T-cell (primary cell): Measurements from ENCODE around the gene SIGLEC6. TPM values are rescaled to one million over a fixed set of nuclear protein-coding genes. Genes with fewer than 3 reads are reported as not detected.

ENCODE experiments used
- ATAC-seq, 4 experiments: fragments of 200-7000 bp in 3 of 4; fragments of 150-1000 bp in 1 of 4; cut with Tn5 transposase; replicated peaks in 1 of 4; 1 replicate in 3 of 4; 2 replicates in 1 of 4; pipeline ENCODE4 v1.10.0; 2021; ENCODE audit warnings: moderate library complexity in 3 of 4, mild to moderate bottlenecking in 2 of 4, moderate number of reproducible peaks in 1 of 4
- CTCF ChIA-PET, 2 donors: fragments of 300-600 bp; sonication (Branson Sonifier 250); formaldehyde crosslinking; loops; one replicate each; lab custom pipeline; 2022; ENCODE audit warnings: antibody characterized with exemption in 2 of 2; lab: Charles Lee
- POLR2A ChIA-PET, 2 donors: fragments of 300-600 bp; sonication (Branson Sonifier 250); formaldehyde crosslinking; loops; one replicate each; lab custom pipeline; 2022; ENCODE audit warnings: antibody characterized with exemption in 2 of 2; lab: Charles Lee
- DNase-seq, 35 experiments: peaks; one replicate each; pipeline versions ENCODE4 v3.0.0 to v3.0.0-alpha.2; 2013 to 2023
- H3K27ac ChIP-seq: one replicate; pipeline ENCODE4 v1.5.1; 2013; ENCODE audit warnings: low read length
- H3K27me3 ChIP-seq, 2 experiments: replicated peaks in 1 of 2; 1 replicate in 1 of 2; 2 replicates in 1 of 2; pipeline versions ENCODE4 v1.6.1 to v1.7.0; 2013; ENCODE audit warnings: low read length in 1 of 2, mixed read lengths in 1 of 2; ENCODE audit not compliant: control insufficient read depth in 2 of 2, insufficient read depth in 2 of 2; ENCODE audit errors: extremely low read depth in 1 of 2
- H3K36me3 ChIP-seq, 2 donors: 1 replicate in 1 of 2; 2 replicates in 1 of 2; pipeline versions ENCODE4 v1.6.1 to v1.7.0; 2013; ENCODE audit warnings: low read length in 1 of 2; ENCODE audit not compliant: control insufficient read depth in 2 of 2, insufficient read depth in 1 of 2; ENCODE audit errors: extremely low read depth in 1 of 2
- H3K4me1 ChIP-seq, 2 experiments: 1 replicate in 1 of 2; 2 replicates in 1 of 2; pipeline versions ENCODE4 v1.6.1 to v1.7.0; 2013; ENCODE audit warnings: low read length in 2 of 2, mixed read lengths in 1 of 2; ENCODE audit not compliant: insufficient read depth in 2 of 2, control insufficient read depth in 1 of 2; ENCODE audit errors: extremely low read depth in 1 of 2
- H3K4me3 ChIP-seq, 2 donors: 1 replicate in 1 of 2; 2 replicates in 1 of 2; pipeline versions ENCODE4 v1.5.1 to v1.7.0; 2013; ENCODE audit warnings: mild to moderate bottlenecking in 2 of 2, low read length in 1 of 2, moderate library complexity in 1 of 2; ENCODE audit not compliant: control insufficient read depth in 1 of 2; ENCODE audit errors: extremely low read depth in 1 of 2
- H3K9me3 ChIP-seq: 2 replicates; pipeline ENCODE4 v1.7.0; 2013
- H3K27ac Mint-ChIP-seq, 2 donors: one replicate each; pipeline ENCODE4 v1.8.0; 2020 to 2021; ENCODE audit warnings: mild to moderate bottlenecking in 2 of 2, mixed read lengths in 2 of 2
- H3K27me3 Mint-ChIP-seq, 2 donors: one replicate each; pipeline ENCODE4 v1.8.0; 2021 to 2022; ENCODE audit warnings: mixed read lengths in 2 of 2
- H3K36me3 Mint-ChIP-seq: one replicate; pipeline ENCODE4 v1.8.0; 2021; ENCODE audit warnings: mixed read lengths
- H3K4me1 Mint-ChIP-seq, 3 donors: one replicate each; pipeline ENCODE4 v1.8.0; 2020 to 2022; ENCODE audit warnings: mixed read lengths in 3 of 3, mild to moderate bottlenecking in 1 of 3
- H3K4me3 Mint-ChIP-seq, 3 donors: one replicate each; pipeline ENCODE4 v1.8.0; 2020 to 2022; ENCODE audit warnings: mild to moderate bottlenecking in 3 of 3, mixed read lengths in 3 of 3, moderate library complexity in 3 of 3
- H3K9me3 Mint-ChIP-seq, 3 donors: one replicate each; pipeline ENCODE4 v1.8.0; 2020 to 2022; ENCODE audit warnings: mixed read lengths in 3 of 3
- WGBS: methylation state at CpG from one replicate; pipeline ENCODE4 v1.1.5; 2013; ENCODE audit warnings: missing lambda C conversion rate; ENCODE audit not compliant: insufficient coverage; 5-methylcytosine and 5-hydroxymethylcytosine counted together
- total RNA-seq, 35 experiments: library from RNA in 6 of 35; stranded (reverse) in 6 of 35; fragments of 120-200 nt in 1 of 35; gene quantifications; one replicate each; pipeline versions ENCODE4 v1.2.1 to v1.2.4 and lab custom pipeline; 2013 to 2026

Gene SIGLEC6
- total RNA-seq, 5 donors from 2014 or later (not counting 1 experiment from before 2014, with no cell fraction given) = 0.23 to 0.79 (median 0.64) TPM; not detected in 1

DNA sequence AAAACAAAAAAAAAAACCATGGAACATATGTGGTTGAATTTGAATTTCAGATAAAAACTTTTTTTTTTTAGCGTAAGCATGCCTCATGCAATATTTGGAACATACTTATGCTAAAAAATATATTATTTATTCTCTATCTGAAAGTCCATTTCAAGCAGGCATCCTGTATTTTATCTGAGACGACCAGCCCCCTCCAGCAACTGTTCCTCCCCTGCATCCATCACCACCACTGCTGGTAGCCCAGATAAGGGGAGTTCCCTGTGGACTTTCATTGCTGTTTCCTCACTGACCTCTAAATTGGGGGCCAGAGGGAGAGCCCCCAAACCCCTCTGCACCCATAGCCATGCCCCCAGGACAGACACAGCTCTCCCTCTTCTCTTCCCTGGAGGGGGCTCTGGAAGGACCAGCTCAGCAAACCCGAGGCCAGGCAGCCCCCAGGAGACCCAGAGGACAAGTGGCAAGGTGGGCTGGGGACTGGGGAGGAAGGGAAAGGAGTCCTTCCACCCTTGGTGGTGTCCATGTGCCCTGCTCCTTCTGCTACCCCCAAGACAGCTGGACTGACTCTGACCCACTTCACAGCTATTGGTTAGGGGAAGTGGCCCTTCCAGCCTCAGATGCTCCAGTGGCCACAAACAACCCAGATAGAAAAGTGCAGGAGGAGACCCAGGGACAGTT, 23.3 kb downstream of the SIGLEC6 start:
- Mint-ChIP-seq H3K4me1 (no peaks in the 10 kb centered on the region), H3K27ac (no peak overlapping the region), H3K4me3 (no peak overlapping the region), H3K27me3 (peaks cover 9 to 18% of the 10 kb centered on the region in 2 donors), H3K36me3 (no peaks in the 10 kb centered on the region), H3K9me3 (peaks cover 0 to 13% (median 7%) of the 10 kb centered on the region in 3 donors)
- no peak overlapping the region for H3K27ac ChIP-seq
- H3K4me3 ChIP-seq = no peak overlapping the region
- DNase-seq = no peak
- H3K27me3 ChIP-seq = peaks cover 4 to 24% of the 10 kb centered on the region in 2 experiments
- no peaks in the 10 kb centered on the region for H3K36me3 ChIP-seq
- no peak for ATAC-seq
- ChIA-PET POLR2A (no interaction called here), CTCF (no interaction called here)
- no peaks in the 10 kb centered on the region for H3K4me1 ChIP-seq
- WGBS = no CpG with 5 or more reads among the region's 3 CpGs
- H3K9me3 ChIP-seq = no peaks in the 10 kb centered on the region

DNA sequence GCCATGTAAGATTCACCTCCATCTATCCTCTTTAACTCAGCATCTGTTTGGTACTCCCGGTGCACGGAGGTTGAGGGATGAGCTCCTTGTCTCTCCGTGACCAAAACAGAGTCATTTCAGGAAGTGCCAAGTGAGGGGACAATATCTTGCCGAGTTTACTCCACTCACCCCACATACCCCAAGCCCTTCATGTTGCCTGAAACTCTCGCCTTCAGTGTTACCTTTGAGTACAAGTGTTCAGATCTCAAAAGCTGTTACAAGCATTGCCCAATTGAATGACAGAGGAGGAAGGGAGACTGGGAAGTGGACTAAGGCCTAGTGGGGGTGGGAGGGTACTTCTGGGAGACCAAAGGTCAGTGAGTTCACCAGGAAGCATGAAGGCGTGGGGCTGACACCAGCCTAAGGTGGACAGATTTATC, 23.8 kb downstream of the SIGLEC6 start:
- Histone ChIP-seq H3K9me3 (no peaks in the 10 kb centered on the region), H3K4me3 (no peak overlapping the region), H3K27me3 (peaks cover 2 to 24% of the 10 kb centered on the region in 2 experiments), H3K27ac (no peak overlapping the region), H3K4me1 (no peaks in the 10 kb centered on the region), H3K36me3 (no peaks in the 10 kb centered on the region)
- Mint-ChIP-seq H3K9me3 (peaks cover 0 to 13% (median 7%) of the 10 kb centered on the region in 3 donors), H3K27ac (no peak overlapping the region), H3K4me3 (no peak overlapping the region), H3K36me3 (no peaks in the 10 kb centered on the region), H3K27me3 (peaks cover 9 to 17% of the 10 kb centered on the region in 2 donors), H3K4me1 (no peaks in the 10 kb centered on the region)
- ChIA-PET CTCF (no interaction called here), POLR2A (no interaction called here)
- DNase-seq = no peak
- no CpG with 5 or more reads among the region's 6 CpGs for WGBS
- ATAC-seq = no peak

GRCh38 chr19:51507192-51507591, 24.3 kb downstream of the SIGLEC6 start:
- no peaks in the 10 kb centered on the region for H3K4me1 Mint-ChIP-seq
- ATAC-seq = no peak

GRCh38 chr19:51505904-51506303, 25.6 kb downstream of the SIGLEC6 start:
- Mint-ChIP-seq H3K4me3 (no peak overlapping the region), H3K36me3 (no peaks in the 10 kb centered on the region), H3K4me1 (peaks cover 5 to 10% (median 9%) of the 10 kb centered on the region in 3 donors), H3K9me3 (peaks cover 0 to 13% (median 7%) of the 10 kb centered on the region in 3 donors), H3K27ac (no peak overlapping the region), H3K27me3 (peaks cover 7% of the 10 kb centered on the region in 2 donors)
- H3K27ac ChIP-seq = no peak overlapping the region
- POLR2A ChIA-PET = no interaction called here
- H3K27me3 ChIP-seq = peaks cover 0 to 24% of the 10 kb centered on the region in 2 experiments
- no peaks in the 10 kb centered on the region for H3K36me3 ChIP-seq
- DNase-seq (no peak), ATAC-seq (no peak)
- CTCF ChIA-PET = interaction anchor here in 1 of 2 donors (1.4 kb wide), 1 partner anchor 10 kb away, joined by 5 read pairs; no protein-coding TSS in a partner anchor
- peaks cover 2 to 5% of the 10 kb centered on the region in 2 experiments for H3K4me1 ChIP-seq
- no CpG with 5 or more reads among the region's 3 CpGs for WGBS
- H3K9me3 ChIP-seq = no peaks in the 10 kb centered on the region
- H3K4me3 ChIP-seq = no peak overlapping the region

More at GRCh38 chr19:51507192-51507591, 24.3 kb downstream of the SIGLEC6 start:
- H3K4me3 ChIP-seq = no peak overlapping the region
- ChIA-PET CTCF (interaction anchor here in 1 of 2 donors (1.4 kb wide), 1 partner anchor 9 kb away, joined by 5 read pairs; no protein-coding TSS in a partner anchor), POLR2A (no interaction called here)
- no peak for DNase-seq
- no peak overlapping the region for H3K27ac Mint-ChIP-seq
- H3K4me3 Mint-ChIP-seq = no peak overlapping the region
- H3K27ac ChIP-seq = no peak overlapping the region
- peaks cover 0 to 13% (median 7%) of the 10 kb centered on the region in 3 donors for H3K9me3 Mint-ChIP-seq
- H3K27me3 ChIP-seq = peaks cover 0 to 24% of the 10 kb centered on the region in 2 experiments
- no peaks in the 10 kb centered on the region for H3K4me1 ChIP-seq
- no peaks in the 10 kb centered on the region for H3K36me3 ChIP-seq
- peaks cover 9 to 16% of the 10 kb centered on the region in 2 donors for H3K27me3 Mint-ChIP-seq
- no peaks in the 10 kb centered on the region for H3K36me3 Mint-ChIP-seq
- H3K9me3 ChIP-seq = no peaks in the 10 kb centered on the region
- WGBS = 80% methylated on average over 2 of the region's 3 CpGs

DNA sequence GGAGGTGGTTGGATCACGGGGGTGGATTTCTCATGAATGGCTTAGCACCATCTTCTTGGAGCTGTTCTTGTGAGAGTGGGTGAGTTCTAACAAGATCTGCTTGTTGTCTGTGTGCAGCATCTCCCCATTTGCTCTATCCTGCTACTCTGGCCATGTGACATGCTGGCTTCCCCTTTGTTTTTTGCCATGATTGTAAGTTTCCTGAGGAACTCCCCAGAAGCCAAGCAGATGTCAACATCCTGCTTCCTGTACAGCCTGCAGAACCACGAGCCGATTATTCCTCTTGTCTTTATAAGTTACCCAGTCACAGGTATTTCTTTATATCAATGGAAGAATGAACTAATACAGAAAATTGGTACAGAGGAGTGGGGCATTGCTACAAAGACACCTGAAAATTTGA, 27.6 kb downstream of the SIGLEC6 start:
- no peak overlapping the region for H3K27ac ChIP-seq
- no peak for ATAC-seq

DNA sequence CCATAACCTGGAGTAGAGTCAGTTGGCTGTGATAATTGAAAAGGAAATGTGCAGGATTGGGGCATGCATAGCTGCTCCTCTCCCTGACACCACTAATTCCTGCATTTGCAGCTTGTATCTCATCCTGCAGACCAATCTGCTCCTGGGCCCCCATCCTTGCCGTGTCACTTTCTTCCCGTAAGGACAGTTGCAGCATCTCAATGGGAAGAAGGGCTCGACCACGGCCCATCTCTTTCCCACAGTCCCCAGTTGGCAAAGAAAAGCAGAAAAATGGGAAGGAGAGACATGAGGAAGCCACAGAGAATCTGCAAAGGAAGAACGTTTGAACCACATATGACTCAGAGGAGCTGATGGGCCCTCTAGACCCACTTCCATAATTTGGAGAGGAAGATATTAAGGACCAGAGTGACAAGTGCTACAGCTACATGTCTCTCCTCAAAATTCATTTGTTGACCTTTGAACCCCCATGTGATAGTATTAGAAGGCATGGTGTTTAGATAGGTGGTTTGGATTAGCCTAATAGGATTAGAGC, 28.1 kb downstream of the SIGLEC6 start:
- H3K4me3 Mint-ChIP-seq = no peak overlapping the region
- ChIA-PET CTCF (no interaction called here), POLR2A (no interaction called here)
- Histone ChIP-seq H3K4me1 (peaks cover 2 to 5% of the 10 kb centered on the region in 2 experiments), H3K27me3 (peaks cover 0 to 17% of the 10 kb centered on the region in 2 experiments), H3K4me3 (no peak overlapping the region), H3K27ac (no peak overlapping the region), H3K9me3 (no peaks in the 10 kb centered on the region), H3K36me3 (no peaks in the 10 kb centered on the region)
- DNase-seq = no peak
- 55% methylated on average over 3 of the region's 5 CpGs for WGBS
- ATAC-seq = no peak
- no peak overlapping the region for H3K27ac Mint-ChIP-seq
- H3K36me3 Mint-ChIP-seq = no peaks in the 10 kb centered on the region
- H3K9me3 Mint-ChIP-seq = peaks cover 0 to 13% (median 7%) of the 10 kb centered on the region in 3 donors
- H3K4me1 Mint-ChIP-seq = peaks cover 5 to 10% (median 9%) of the 10 kb centered on the region in 3 donors
- peaks cover 3 to 9% of the 10 kb centered on the region in 2 donors for H3K27me3 Mint-ChIP-seq

More for the DNA sequence above, 27.6 kb downstream of the SIGLEC6 start:
- no peak overlapping the region for H3K27ac Mint-ChIP-seq
- WGBS = 100% methylated on average over 1 of the region's 3 CpGs
- Histone ChIP-seq H3K27me3 (peaks cover 0 to 21% of the 10 kb centered on the region in 2 experiments), H3K36me3 (no peaks in the 10 kb centered on the region), H3K4me3 (no peak overlapping the region), H3K4me1 (peaks cover 2 to 5% of the 10 kb centered on the region in 2 experiments), H3K9me3 (no peaks in the 10 kb centered on the region)
- no peak for DNase-seq
- peaks cover 3 to 5% of the 10 kb centered on the region in 2 donors for H3K27me3 Mint-ChIP-seq
- H3K4me1 Mint-ChIP-seq = peaks cover 5 to 10% (median 9%) of the 10 kb centered on the region in 3 donors
- CTCF ChIA-PET = no interaction called here
- peaks cover 0 to 13% (median 7%) of the 10 kb centered on the region in 3 donors for H3K9me3 Mint-ChIP-seq
- H3K36me3 Mint-ChIP-seq = no peaks in the 10 kb centered on the region
- POLR2A ChIA-PET = no interaction called here
- no peak overlapping the region for H3K4me3 Mint-ChIP-seq
